ENCODE data around the gene PPBP.
"Not testable (repeated sequence)": the region's sequence is repeated elsewhere in the genome, so short reads cannot be mapped to it uniquely, and the experiment has no call there.

PPBP gene

DNA sequence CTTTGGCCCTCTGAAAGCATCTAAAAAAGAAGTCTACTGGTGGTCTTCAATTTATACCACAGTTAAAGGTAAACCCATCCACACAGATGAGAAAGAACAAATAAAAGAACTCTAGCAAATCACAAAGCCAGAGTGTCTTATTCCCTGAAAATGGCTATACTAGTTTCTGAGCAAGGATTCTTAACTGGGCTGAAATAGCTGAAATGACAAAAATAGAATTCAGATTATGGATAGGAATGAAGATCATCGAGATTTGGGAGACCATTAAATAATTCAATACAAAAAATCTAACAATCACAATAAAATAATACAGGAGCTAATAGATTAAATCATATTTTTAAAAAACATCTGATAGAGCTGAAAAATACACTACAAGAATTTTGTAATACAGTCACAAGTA lies 18.0 kb downstream of the PPBP start:
- H3K4me3 ChIP-seq (ENCODE audit: low read depth, low read length), result no peak overlapping the region
- H3K9ac ChIP-seq (ENCODE audit: low read depth, low read length), result no peak overlapping the region
- H3K4me1 ChIP-seq (ENCODE audit: control insufficient read depth, insufficient read depth, low read length), result peaks cover 2% of the 10 kb centered on the region
- H3K9me3 ChIP-seq (ENCODE audit: control insufficient read depth, insufficient read depth, low read length), result no peaks in the 10 kb centered on the region
- no peaks in the 10 kb centered on the region for H3K36me3 ChIP-seq (ENCODE audit: control insufficient read depth, insufficient read depth, low read length)
- H3K27me3 ChIP-seq (ENCODE audit: control insufficient read depth, insufficient read depth, low read length), result no peaks in the 10 kb centered on the region

DNA sequence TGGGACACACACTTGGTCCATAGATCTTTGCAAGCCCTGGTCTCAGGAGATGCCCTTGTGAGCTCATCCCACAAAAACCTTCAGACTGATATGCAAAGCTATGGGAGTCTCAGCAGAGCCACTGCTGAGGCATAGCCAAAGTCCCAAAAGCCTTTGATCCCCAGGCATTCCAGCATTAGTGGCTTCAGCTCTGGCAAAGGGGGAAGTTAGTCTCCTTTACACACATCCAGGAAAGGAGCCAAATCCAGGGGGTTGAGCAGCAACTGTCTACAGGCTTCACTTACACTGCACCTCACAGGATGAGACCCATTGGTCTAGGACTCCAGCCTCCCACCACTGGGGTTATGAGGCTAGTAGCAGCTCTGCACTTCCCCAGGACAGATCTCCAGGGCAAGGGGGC lies 20.1 kb downstream of the PPBP start:
- no peaks in the 10 kb centered on the region for H3K9me3 ChIP-seq (ENCODE audit: control insufficient read depth, insufficient read depth, low read length)
- no peaks in the 10 kb centered on the region for H3K36me3 ChIP-seq (ENCODE audit: control insufficient read depth, insufficient read depth, low read length)
- H3K27me3 ChIP-seq (ENCODE audit: control insufficient read depth, insufficient read depth, low read length), result no peaks in the 10 kb centered on the region
- no peak overlapping the region for H3K4me3 ChIP-seq (ENCODE audit: low read depth, low read length)
- H3K9ac ChIP-seq (ENCODE audit: low read depth, low read length), result no peak overlapping the region
- peaks cover 5% of the 10 kb centered on the region for H3K4me1 ChIP-seq (ENCODE audit: control insufficient read depth, insufficient read depth, low read length)

DNA sequence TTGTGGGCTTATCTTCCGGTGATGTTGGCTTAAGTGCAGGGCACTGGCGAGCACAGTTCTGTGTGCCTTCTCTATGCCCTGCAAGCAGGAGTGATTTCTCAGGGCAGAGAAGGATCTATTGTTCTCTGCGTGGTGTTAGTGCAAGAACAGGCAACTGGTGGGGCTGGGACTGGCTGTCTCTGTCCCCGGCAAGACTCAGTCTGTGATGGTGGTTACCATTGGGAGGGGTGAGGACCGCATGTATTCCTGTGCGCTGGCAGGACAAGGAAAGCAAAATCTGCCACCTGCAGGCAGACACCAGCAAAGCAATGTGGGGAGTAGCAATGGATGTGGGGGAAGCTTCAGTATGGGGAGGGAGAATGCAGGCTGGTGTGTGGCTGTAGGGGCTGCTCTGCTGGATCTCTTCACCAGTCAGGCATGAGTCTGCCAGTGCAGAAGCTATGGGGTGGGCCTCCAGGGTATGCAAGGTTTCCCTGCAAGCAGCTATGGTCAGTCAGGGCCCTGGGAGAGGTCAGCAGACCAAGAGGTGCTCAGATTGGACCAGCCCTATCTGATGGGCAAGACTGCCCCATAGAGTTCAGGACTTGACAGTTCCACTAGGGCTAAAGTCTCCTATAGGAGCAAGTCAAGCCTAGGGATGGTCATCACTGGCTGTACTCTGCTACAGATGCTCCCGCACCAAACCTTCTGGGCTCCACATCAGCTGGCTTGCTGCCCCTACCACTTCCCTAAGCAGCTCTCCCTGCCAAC lies 23.0 kb downstream of the PPBP start:
- no peaks in the 10 kb centered on the region for H3K27me3 ChIP-seq (ENCODE audit: control insufficient read depth, insufficient read depth, low read length)
- H3K9me3 ChIP-seq (ENCODE audit: control insufficient read depth, insufficient read depth, low read length), result peaks cover 9% of the 10 kb centered on the region
- no peak overlapping the region for H3K9ac ChIP-seq (ENCODE audit: low read depth, low read length)
- peaks cover 5% of the 10 kb centered on the region for H3K4me1 ChIP-seq (ENCODE audit: control insufficient read depth, insufficient read depth, low read length)
- no peak overlapping the region for H3K4me3 ChIP-seq (ENCODE audit: low read depth, low read length)
- H3K36me3 ChIP-seq (ENCODE audit: control insufficient read depth, insufficient read depth, low read length), result peaks cover 3% of the 10 kb centered on the region

- peaks cover 5% of the 10 kb centered on the region for H3K4me1 ChIP-seq (ENCODE audit: control insufficient read depth, insufficient read depth, low read length)
- H3K4me3 ChIP-seq (ENCODE audit: low read depth, low read length), result no peak overlapping the region
- no peak overlapping the region for H3K9ac ChIP-seq (ENCODE audit: low read depth, low read length)
- H3K27me3 ChIP-seq (ENCODE audit: control insufficient read depth, insufficient read depth, low read length), result no peaks in the 10 kb centered on the region
- H3K36me3 ChIP-seq (ENCODE audit: control insufficient read depth, insufficient read depth, low read length), result peaks cover 3% of the 10 kb centered on the region
- peaks cover 9% of the 10 kb centered on the region for H3K9me3 ChIP-seq (ENCODE audit: control insufficient read depth, insufficient read depth, low read length)
Observed at GRCh38 chr4:73962724-73963123, 25.3 kb downstream of the PPBP start.

GRCh38 chr4:73959041-73959440 lies 28.9 kb downstream of the PPBP start:
- H3K9ac ChIP-seq (ENCODE audit: low read depth, low read length); H3K4me1 ChIP-seq (ENCODE audit: control insufficient read depth, insufficient read depth, low read length); H3K9me3 ChIP-seq (ENCODE audit: control insufficient read depth, insufficient read depth, low read length); H3K27me3 ChIP-seq (ENCODE audit: control insufficient read depth, insufficient read depth, low read length); H3K36me3 ChIP-seq (ENCODE audit: control insufficient read depth, insufficient read depth, low read length); H3K4me3 ChIP-seq (ENCODE audit: low read depth, low read length): not testable (repeated sequence)

- Histone ChIP-seq H3K4me3 (ENCODE audit: low read depth, low read length) (no peak overlapping the region), H3K9me3 (ENCODE audit: control insufficient read depth, insufficient read depth, low read length) (no peaks in the 10 kb centered on the region), H3K36me3 (ENCODE audit: control insufficient read depth, insufficient read depth, low read length) (no peaks in the 10 kb centered on the region), H3K27me3 (ENCODE audit: control insufficient read depth, insufficient read depth, low read length) (peaks cover 24% of the 10 kb centered on the region), H3K9ac (ENCODE audit: low read depth, low read length) (no peak overlapping the region), H3K4me1 (ENCODE audit: control insufficient read depth, insufficient read depth, low read length) (peaks cover 8% of the 10 kb centered on the region)
Observed at GRCh38 chr4:73952352-73952751, 35.6 kb downstream of the PPBP start.

DNA sequence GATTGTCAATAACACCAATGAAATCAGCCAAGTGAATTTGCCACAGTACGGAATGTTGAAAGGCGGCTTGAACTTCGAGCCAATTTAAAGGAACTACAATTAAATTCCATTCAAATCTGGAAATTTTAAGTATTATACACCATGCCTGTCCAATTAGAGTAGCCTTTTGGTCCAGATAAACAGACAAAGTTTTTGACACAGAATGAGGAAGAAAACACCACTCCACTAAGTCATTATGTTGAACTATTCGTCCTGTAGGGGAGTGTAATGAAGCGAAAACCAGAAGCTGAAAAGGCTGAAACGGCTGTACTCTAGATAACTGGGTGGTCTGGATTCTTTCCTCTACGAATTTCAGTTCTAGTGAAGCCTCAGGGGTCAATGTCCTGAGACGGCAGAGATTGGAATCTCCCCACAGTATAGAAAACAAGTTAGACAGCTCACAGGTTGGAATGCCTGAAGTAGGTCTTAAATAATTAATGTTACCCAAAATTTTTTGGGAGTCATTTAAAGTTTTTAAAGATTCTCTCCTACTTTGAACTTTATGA lies 37.5 kb downstream of the PPBP start:
- not testable (repeated sequence) for H3K4me1 ChIP-seq (ENCODE audit: control insufficient read depth, insufficient read depth, low read length); H3K4me3 ChIP-seq (ENCODE audit: low read depth, low read length); H3K9me3 ChIP-seq (ENCODE audit: control insufficient read depth, insufficient read depth, low read length); H3K36me3 ChIP-seq (ENCODE audit: control insufficient read depth, insufficient read depth, low read length); H3K9ac ChIP-seq (ENCODE audit: low read depth, low read length)
- H3K27me3 ChIP-seq (ENCODE audit: control insufficient read depth, insufficient read depth, low read length), result peaks cover 43% of the 10 kb centered on the region

GRCh38 chr4:73948990-73949706 lies 38.8 kb downstream of the PPBP start:
- Histone ChIP-seq H3K36me3 (ENCODE audit: control insufficient read depth, insufficient read depth, low read length) (no peaks in the 10 kb centered on the region), H3K27me3 (ENCODE audit: control insufficient read depth, insufficient read depth, low read length) (peaks cover 56% of the 10 kb centered on the region), H3K4me3 (ENCODE audit: low read depth, low read length) (no peak overlapping the region), H3K9ac (ENCODE audit: low read depth, low read length) (no peak overlapping the region), H3K4me1 (ENCODE audit: control insufficient read depth, insufficient read depth, low read length) (peaks cover 14% of the 10 kb centered on the region), H3K9me3 (ENCODE audit: control insufficient read depth, insufficient read depth, low read length) (no peaks in the 10 kb centered on the region)

DNA sequence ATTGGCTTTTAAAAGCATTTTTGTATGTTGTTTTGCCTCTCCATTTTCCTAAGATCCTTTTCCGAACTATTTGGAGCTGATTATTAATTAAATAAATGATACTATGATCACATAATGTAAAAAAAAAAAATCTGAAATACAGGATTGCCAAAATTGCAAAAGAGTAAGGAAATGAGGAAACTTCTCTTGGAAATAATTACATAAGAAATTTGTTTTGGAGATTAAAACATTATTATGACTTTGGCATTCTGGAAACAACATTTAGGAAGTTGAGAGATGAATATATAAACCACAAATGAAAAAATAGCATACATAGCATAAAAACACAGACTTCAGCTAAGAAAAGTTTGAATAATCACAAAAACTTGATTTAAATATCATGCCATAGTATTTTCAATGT lies 39.7 kb downstream of the PPBP start:
- no peaks in the 10 kb centered on the region for H3K9me3 ChIP-seq (ENCODE audit: control insufficient read depth, insufficient read depth, low read length)
- H3K9ac ChIP-seq (ENCODE audit: low read depth, low read length), result no peak overlapping the region
- peaks cover 14% of the 10 kb centered on the region for H3K4me1 ChIP-seq (ENCODE audit: control insufficient read depth, insufficient read depth, low read length)
- H3K27me3 ChIP-seq (ENCODE audit: control insufficient read depth, insufficient read depth, low read length), result peaks cover 64% of the 10 kb centered on the region
- no peaks in the 10 kb centered on the region for H3K36me3 ChIP-seq (ENCODE audit: control insufficient read depth, insufficient read depth, low read length)
- H3K4me3 ChIP-seq (ENCODE audit: low read depth, low read length), result no peak overlapping the region

DNA sequence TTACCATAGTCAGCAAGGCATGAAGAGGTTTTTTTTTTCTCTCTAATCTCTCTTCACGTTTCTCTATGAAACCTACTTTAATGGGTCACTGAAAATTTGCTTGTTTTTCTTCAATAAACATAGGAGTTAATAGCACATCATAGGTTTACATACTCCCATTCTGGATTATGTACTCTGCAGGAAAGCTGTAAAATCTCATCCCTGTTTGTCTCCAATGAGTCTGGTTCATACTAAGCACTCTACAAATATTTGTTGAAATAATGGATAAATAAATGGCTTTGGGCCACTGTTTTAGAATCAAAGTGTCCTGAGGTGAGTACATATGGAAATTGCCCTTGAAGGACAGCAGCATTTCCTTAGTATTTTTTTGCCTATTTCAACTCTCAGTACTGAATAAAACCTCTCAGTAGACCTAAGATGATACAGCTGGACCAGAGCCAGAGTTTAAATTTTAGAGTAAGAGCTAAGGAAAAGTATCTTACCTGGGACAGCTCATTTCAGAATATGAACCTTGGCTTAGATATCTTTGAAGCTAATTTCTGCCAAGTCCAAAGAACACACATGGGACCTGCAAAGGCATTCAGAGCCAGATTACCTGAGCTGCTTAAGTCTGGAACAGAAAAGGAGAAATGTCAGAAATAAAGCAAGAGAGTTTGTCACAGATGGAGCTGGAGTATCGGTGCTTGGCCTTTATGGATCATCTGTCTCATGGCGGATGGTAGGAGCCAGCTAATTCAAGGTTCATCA lies 40.6 kb downstream of the PPBP start:
- Histone ChIP-seq H3K4me1 (ENCODE audit: control insufficient read depth, insufficient read depth, low read length) (peaks cover 10% of the 10 kb centered on the region), H3K36me3 (ENCODE audit: control insufficient read depth, insufficient read depth, low read length) (no peaks in the 10 kb centered on the region), H3K9me3 (ENCODE audit: control insufficient read depth, insufficient read depth, low read length) (no peaks in the 10 kb centered on the region), H3K27me3 (ENCODE audit: control insufficient read depth, insufficient read depth, low read length) (peaks cover 73% of the 10 kb centered on the region), H3K9ac (ENCODE audit: low read depth, low read length) (no peak overlapping the region), H3K4me3 (ENCODE audit: low read depth, low read length) (no peak overlapping the region)

DNA sequence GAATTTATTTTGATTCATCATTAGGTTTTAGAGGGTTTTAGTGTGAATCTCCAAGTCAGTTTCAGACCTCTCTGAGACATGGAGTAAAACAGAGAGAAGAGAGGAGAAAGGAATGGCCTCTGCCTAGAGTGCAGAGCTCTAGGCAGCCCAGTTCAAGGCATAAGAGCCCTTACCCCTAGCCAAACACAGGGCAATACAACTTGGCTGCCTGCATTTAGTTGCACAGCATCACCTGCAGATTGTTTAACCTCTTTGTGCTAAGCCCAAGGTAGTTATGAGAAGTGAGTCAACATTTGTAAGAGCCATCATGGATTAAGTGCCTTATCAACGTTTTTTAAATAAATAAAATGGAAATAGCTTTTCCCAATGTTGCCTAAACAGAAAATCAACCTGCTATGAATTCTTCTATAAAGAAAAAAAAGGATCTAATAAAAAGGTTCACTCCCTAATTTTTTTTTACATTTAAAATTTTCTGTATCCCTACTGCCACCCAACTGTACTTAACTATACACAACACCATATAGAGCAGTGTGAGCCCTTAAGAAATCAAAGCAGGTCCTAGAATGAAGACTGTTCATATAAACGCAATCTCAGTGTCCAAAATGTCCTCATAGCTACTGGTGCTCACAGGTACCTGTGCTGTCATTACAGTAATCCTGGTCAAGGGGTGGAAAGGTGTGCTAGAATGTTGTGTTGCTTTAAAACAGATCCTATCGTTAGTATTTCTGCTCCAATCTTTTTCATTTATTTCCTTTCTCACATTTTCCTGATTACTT lies 42.1 kb downstream of the PPBP start:
- H3K36me3 ChIP-seq (ENCODE audit: control insufficient read depth, insufficient read depth, low read length), result no peaks in the 10 kb centered on the region
- H3K4me3 ChIP-seq (ENCODE audit: low read depth, low read length), result no peak overlapping the region
- peaks cover 6% of the 10 kb centered on the region for H3K4me1 ChIP-seq (ENCODE audit: control insufficient read depth, insufficient read depth, low read length)
- H3K9me3 ChIP-seq (ENCODE audit: control insufficient read depth, insufficient read depth, low read length), result no peaks in the 10 kb centered on the region
- peaks cover 88% of the 10 kb centered on the region for H3K27me3 ChIP-seq (ENCODE audit: control insufficient read depth, insufficient read depth, low read length)
- H3K9ac ChIP-seq (ENCODE audit: low read depth, low read length), result no peak overlapping the region

All from iPS-15b (cell line).